GM23338 (cell line): ENCODE data around the gene PDXK. TPM values are rescaled to one million over a fixed set of nuclear protein-coding genes. Genes with fewer than 3 reads are reported as not detected.

Source experiments
- ATAC-seq: fragments of 200-7000 bp; cut with Tn5 transposase; 3 replicates; pipeline ENCODE4 v1.9.1; 2020
- DNase-seq: peaks from one replicate; pipeline ENCODE4 v3.0.0-alpha.2; 2015; ENCODE audit warnings: low spot score
- H2AFZ ChIP-seq: fragments of 200-600 bp; sonication (generic); 2 replicates; pipeline ENCODE4 v1.8.0; 2016; ENCODE audit warnings: antibody characterized with exemption, mild to moderate bottlenecking, moderate library complexity
- H3F3A ChIP-seq: fragments of 200-600 bp; sonication (generic); replicated peaks from 2 replicates; pipeline ENCODE4 v1.8.0; 2017; ENCODE audit warnings: antibody characterized with exemption, mixed run types, low read depth
- H3K27ac ChIP-seq: fragments of 200-600 bp; sonication (generic); 2 replicates; pipeline ENCODE4 v1.6.1; 2016; ENCODE audit warnings: low read depth
- H3K27me3 ChIP-seq: fragments of 200-600 bp; sonication (generic); 2 replicates; pipeline ENCODE4 v1.8.0; 2016; ENCODE audit warnings: mild to moderate bottlenecking, mixed run types, moderate library complexity; ENCODE audit not compliant: insufficient read depth
- H3K36me3 ChIP-seq: fragments of 200-600 bp; sonication (generic); 2 replicates; pipeline ENCODE4 v1.8.0; 2016; ENCODE audit warnings: mild to moderate bottlenecking; ENCODE audit not compliant: insufficient read depth
- H3K4me1 ChIP-seq: fragments of 200-600 bp; sonication (generic); 2 replicates; pipeline ENCODE4 v1.8.0; 2016; ENCODE audit warnings: mild to moderate bottlenecking, moderate library complexity; ENCODE audit not compliant: insufficient read depth
- H3K4me2 ChIP-seq: fragments of 200-600 bp; sonication (generic); 2 replicates; pipeline ENCODE4 v1.7.1; 2017; ENCODE audit warnings: mixed run types
- H3K4me3 ChIP-seq: fragments of 200-600 bp; sonication (generic); 2 replicates; pipeline ENCODE4 v1.6.1; 2016; ENCODE audit warnings: mixed run types
- H3K79me2 ChIP-seq: fragments of 200-600 bp; sonication (generic); replicated peaks from 2 replicates; pipeline ENCODE4 v1.8.0; 2017; ENCODE audit warnings: mild to moderate bottlenecking; ENCODE audit not compliant: insufficient read depth
- H3K9me2 ChIP-seq: fragments of 200-600 bp; sonication (generic); 2 replicates; pipeline ENCODE4 v1.8.0; 2017; ENCODE audit not compliant: insufficient read depth
- H4K20me1 ChIP-seq: fragments of 200-600 bp; sonication (generic); replicated peaks from 2 replicates; pipeline ENCODE4 v1.8.0; 2017; ENCODE audit warnings: mild to moderate bottlenecking; ENCODE audit not compliant: insufficient read depth
- H3K27ac Mint-ChIP-seq: 2 replicates; pipeline ENCODE4 v1.8.0; 2020; ENCODE audit warnings: inconsistent platforms, mild to moderate bottlenecking, moderate library complexity, mixed read lengths
- H3K27me3 Mint-ChIP-seq: 3 replicates; pipeline ENCODE4 v1.8.0; 2022; ENCODE audit warnings: low read depth, mild to moderate bottlenecking, moderate library complexity, mixed read lengths, inconsistent platforms; ENCODE audit not compliant: insufficient read depth, poor library complexity
- H3K36me3 Mint-ChIP-seq: 3 replicates; pipeline ENCODE4 v1.8.0; 2021; ENCODE audit warnings: low read depth, mild to moderate bottlenecking, inconsistent platforms, moderate library complexity, mixed read lengths
- H3K4me1 Mint-ChIP-seq: 3 replicates; pipeline ENCODE4 v1.8.0; 2020; ENCODE audit warnings: mild to moderate bottlenecking, inconsistent platforms, mixed read lengths
- H3K4me3 Mint-ChIP-seq: 3 replicates; pipeline ENCODE4 v1.8.0; 2021; ENCODE audit warnings: moderate library complexity, mild to moderate bottlenecking, inconsistent platforms, mixed read lengths
- H3K9me3 Mint-ChIP-seq: 3 replicates; pipeline ENCODE4 v1.8.0; 2020; ENCODE audit warnings: moderate library complexity, mild to moderate bottlenecking, inconsistent platforms, mixed read lengths
- CTCF ChIP-seq, 2 experiments: fragments of 200-600 bp in 1 of 2; sonication (generic) in 1 of 2; conservative IDR thresholded peaks; 2 replicates each; pipeline versions ENCODE4 v1.5.1 to v1.6.1; 2016 to 2017; ENCODE audit warnings: antibody characterized with exemption in 2 of 2, low read depth in 2 of 2, mild to moderate bottlenecking in 2 of 2, moderate library complexity in 1 of 2
- ETS1 ChIP-seq: IDR thresholded peaks from 2 replicates; pipeline ENCODE4 v1.6.1; 2016; ENCODE audit warnings: antibody characterized with exemption
- EZH2 ChIP-seq: fragments of 200-600 bp; sonication (generic); IDR thresholded peaks from one replicate; pipeline ENCODE4 v1.8.0; 2017; ENCODE audit warnings: antibody characterized with exemption, mild to moderate bottlenecking, low read depth; ENCODE audit not compliant: unreplicated experiment
- EZH2phosphoT487 ChIP-seq: fragments of 200-600 bp; sonication (generic); IDR thresholded peaks from one replicate; pipeline ENCODE4 v1.8.1; 2018; ENCODE audit warnings: antibody characterized with exemption; ENCODE audit not compliant: unreplicated experiment
- NANOG ChIP-seq: IDR thresholded peaks from 2 replicates; pipeline ENCODE4 v1.6.1; 2016; ENCODE audit warnings: antibody characterized with exemption, borderline replicate concordance
- POLR2AphosphoS5 ChIP-seq: IDR thresholded peaks from 2 replicates; pipeline ENCODE4 v1.6.1; 2016; ENCODE audit warnings: antibody characterized with exemption, low read depth
- ZNF114 ChIP-seq: fragments of 250-450 bp; sonication (Bioruptor Pico); IDR thresholded peaks from 2 replicates; pipeline ENCODE4 v1.5.0; 2020; ENCODE audit warnings: mild to moderate bottlenecking, moderate library complexity
- ZNF331 ChIP-seq: fragments of 250-450 bp; sonication (Bioruptor Pico); IDR thresholded peaks from 2 replicates; pipeline ENCODE4 v1.5.0; 2020; ENCODE audit warnings: low read depth, mild to moderate bottlenecking, moderate library complexity
- polyA plus RNA-seq: library from polyadenylated mRNA; unstranded; fragments of >200 nt; fragmentation: Nextera tagmentation; extraction: Ambion mirVana; gene quantifications from 2 replicates; pipeline ENCODE4 v1.2.1, GENCODE V29; 2016
- total RNA-seq: library from RNA; depleted of rRNA; stranded (reverse); fragments of >200 nt; shearing (Covaris generic); gene quantifications from 2 replicates; pipeline ENCODE4 v1.2.3, GENCODE V29; 2014
- TF ChIP-seq, protein P1 (sequence below): IDR thresholded peaks from one replicate; pipeline ENCODE4 v1.6.1; 2018; ENCODE audit warnings: antibody characterized with exemption; ENCODE audit not compliant: unreplicated experiment

Gene PDXK
- total and polyA plus RNA-seq, 2 experiments from 2014 or later, result 53.2 to 66.3 TPM

DNA sequence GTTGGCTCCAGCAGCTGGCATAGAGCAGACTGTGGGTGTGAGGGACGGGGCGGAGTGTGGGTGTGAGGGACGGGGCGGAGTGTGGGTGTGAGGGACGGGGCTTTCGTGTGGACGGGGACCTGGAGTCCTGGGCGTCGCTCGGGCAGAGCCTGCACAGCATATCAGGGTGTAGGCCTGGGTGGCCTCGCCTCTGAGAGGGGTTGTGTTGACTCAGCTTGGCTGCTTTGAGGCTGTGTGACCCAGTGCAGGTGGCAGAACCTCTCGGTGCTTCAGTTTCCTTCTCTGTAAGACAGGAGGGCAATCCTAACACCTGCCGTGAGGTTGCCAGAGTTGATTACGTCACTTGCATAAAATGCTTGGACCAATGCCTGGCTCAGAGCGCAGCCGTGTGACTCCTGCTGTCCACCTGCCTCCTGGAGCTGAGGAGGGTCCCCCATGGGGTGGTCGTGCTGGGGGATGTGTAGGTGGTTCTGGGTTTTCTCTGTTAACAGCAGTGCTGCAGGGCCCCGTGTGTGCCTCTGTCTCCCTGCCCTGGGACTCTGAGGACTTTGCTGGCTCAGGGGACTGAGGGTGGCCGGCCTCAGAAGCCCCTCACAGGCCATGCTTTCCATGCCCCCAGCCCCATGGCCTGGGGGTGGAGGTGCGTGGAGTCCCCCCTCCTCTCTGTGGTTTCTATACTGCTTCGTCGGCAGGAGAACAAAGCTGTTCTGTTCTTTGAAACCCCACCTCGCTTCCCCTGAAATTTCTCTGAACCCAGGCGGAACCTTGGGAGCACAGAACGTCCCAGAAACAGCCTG is 15.4 kb downstream of the PDXK start:
- Histone ChIP-seq H3F3A (peaks cover under 1% of the 10 kb centered on the region; the same call in 1 of the 2 replicates), H4K20me1 (peaks cover 8% of the 10 kb centered on the region), H3K27me3 (no peaks in the 10 kb centered on the region), H3K4me2 (no peak overlapping the region), H3K79me2 (peaks cover 35% of the 10 kb centered on the region), H2AFZ (no peak overlapping the region), H3K4me1 (no peaks in the 10 kb centered on the region), H3K4me3 (no peak overlapping the region), H3K27ac (no peak overlapping the region), H3K36me3 (no peaks in the 10 kb centered on the region), H3K9me2 (no peaks in the 10 kb centered on the region)
- Mint-ChIP-seq H3K9me3 (no peaks in the 10 kb centered on the region; the same call in 2 of the 3 replicates), H3K4me1 (peaks cover 17% of the 10 kb centered on the region), H3K36me3 (peaks cover 7% of the 10 kb centered on the region), H3K27me3 (peaks cover 13% of the 10 kb centered on the region), H3K27ac (peak overlapping the region; percentile 88), H3K4me3 (no peak overlapping the region)
- ATAC-seq (peak; percentile 14; the same call in 1 of the 3 replicates), DNase-seq (no peak)
- TF ChIP-seq ZNF114, result no peak
- no peak for TF ChIP-seq EZH2
- TF ChIP-seq, protein P1, sequence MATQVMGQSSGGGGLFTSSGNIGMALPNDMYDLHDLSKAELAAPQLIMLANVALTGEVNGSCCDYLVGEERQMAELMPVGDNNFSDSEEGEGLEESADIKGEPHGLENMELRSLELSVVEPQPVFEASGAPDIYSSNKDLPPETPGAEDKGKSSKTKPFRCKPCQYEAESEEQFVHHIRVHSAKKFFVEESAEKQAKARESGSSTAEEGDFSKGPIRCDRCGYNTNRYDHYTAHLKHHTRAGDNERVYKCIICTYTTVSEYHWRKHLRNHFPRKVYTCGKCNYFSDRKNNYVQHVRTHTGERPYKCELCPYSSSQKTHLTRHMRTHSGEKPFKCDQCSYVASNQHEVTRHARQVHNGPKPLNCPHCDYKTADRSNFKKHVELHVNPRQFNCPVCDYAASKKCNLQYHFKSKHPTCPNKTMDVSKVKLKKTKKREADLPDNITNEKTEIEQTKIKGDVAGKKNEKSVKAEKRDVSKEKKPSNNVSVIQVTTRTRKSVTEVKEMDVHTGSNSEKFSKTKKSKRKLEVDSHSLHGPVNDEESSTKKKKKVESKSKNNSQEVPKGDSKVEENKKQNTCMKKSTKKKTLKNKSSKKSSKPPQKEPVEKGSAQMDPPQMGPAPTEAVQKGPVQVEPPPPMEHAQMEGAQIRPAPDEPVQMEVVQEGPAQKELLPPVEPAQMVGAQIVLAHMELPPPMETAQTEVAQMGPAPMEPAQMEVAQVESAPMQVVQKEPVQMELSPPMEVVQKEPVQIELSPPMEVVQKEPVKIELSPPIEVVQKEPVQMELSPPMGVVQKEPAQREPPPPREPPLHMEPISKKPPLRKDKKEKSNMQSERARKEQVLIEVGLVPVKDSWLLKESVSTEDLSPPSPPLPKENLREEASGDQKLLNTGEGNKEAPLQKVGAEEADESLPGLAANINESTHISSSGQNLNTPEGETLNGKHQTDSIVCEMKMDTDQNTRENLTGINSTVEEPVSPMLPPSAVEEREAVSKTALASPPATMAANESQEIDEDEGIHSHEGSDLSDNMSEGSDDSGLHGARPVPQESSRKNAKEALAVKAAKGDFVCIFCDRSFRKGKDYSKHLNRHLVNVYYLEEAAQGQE, result no peak
- no peak for TF ChIP-seq EZH2phosphoT487
- TF ChIP-seq ETS1, result no peak

DNA sequence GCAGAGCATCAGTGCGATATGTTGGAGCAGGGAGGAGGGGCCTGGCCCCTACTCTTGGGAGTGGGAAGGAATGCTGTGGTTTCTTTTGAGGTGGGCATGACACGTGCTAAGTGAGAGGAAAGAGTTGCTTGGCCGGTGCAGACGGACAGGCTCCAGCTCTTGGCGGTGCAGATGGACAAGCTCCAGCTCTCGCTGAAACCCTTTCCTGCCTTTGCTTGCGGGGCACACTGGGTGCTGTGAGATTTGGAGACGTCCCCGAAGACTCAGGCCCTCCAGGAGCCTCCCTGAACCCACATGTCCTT is 15.9 kb downstream of the PDXK start:
- Histone ChIP-seq H3K4me2 (no peak overlapping the region), H3K79me2 (peaks cover 29% of the 10 kb centered on the region)
- TF ChIP-seq EZH2phosphoT487 (no peak), NANOG (no peak), CTCF (conservative IDR thresholded peaks at IDR 0.05; ENCODE audit: low read depth in 2 of 2) (no peak), ZNF331 (CRISPR knock-in tag) (no peak), ETS1 (no peak), POLR2AphosphoS5 (no peak), ZNF114 (no peak)
- TF ChIP-seq, protein P1, result no peak

More for the DNA sequence above, 15.9 kb downstream of the PDXK start:
- Mint-ChIP-seq H3K27ac (peak overlapping the region; percentile 36; the same call in 1 of the 2 replicates), H3K27me3 (peaks cover 13% of the 10 kb centered on the region), H3K4me3 (no peak overlapping the region), H3K36me3 (peaks cover 10% of the 10 kb centered on the region), H3K4me1 (peaks cover 18% of the 10 kb centered on the region), H3K9me3 (no peaks in the 10 kb centered on the region; the same call in 2 of the 3 replicates)
- no peak for DNase-seq
- peaks cover 8% of the 10 kb centered on the region for H4K20me1 ChIP-seq
- H3K36me3 ChIP-seq, result no peaks in the 10 kb centered on the region
- 0 out of 2 replicates have a peak, but pooled peaks cover under 1% of the 10 kb centered on the region for H3F3A ChIP-seq
- H2AFZ ChIP-seq, result no peak overlapping the region
- H3K9me2 ChIP-seq, result no peaks in the 10 kb centered on the region
- H3K27me3 ChIP-seq, result no peaks in the 10 kb centered on the region
- no peak for ATAC-seq
- H3K4me3 ChIP-seq, result no peak overlapping the region
- H3K4me1 ChIP-seq, result no peaks in the 10 kb centered on the region
- H3K27ac ChIP-seq, result no peak overlapping the region
